Upper lobe of left lung (tissue), 6 donors: ENCODE results near the gene MN1. TPM values are rescaled to one million over a fixed set of nuclear protein-coding genes. Genes with fewer than 3 reads are reported as not detected.

ENCODE experiments used
- ATAC-seq, 2 donors: fragments of 200-7000 bp; cut with Tn5 transposase; one replicate each; pipeline ENCODE4 v1.9.1; 2022; ENCODE audit warnings: mild to moderate bottlenecking in 2 of 2, moderate library complexity in 2 of 2; ENCODE audit not compliant: low FRiP score in 2 of 2
- DNase-seq, 2 donors: peaks; one replicate each; pipeline ENCODE4 v3.0.0-alpha.2; 2019 to 2020
- H3K27ac ChIP-seq, 4 donors: fragments of 200-600 bp; sonication (generic); one replicate each; pipeline ENCODE4 v1.5.1; 2016 to 2019
- H3K27me3 ChIP-seq, 4 donors: fragments of 200-600 bp; sonication (generic); one replicate each; pipeline ENCODE4 v1.5.1; 2017 to 2019
- H3K36me3 ChIP-seq, 4 donors: fragments of 200-600 bp; sonication (generic); one replicate each; pipeline ENCODE4 v1.5.1; 2016 to 2019
- H3K4me1 ChIP-seq, 4 donors: fragments of 200-600 bp; sonication (generic); one replicate each; pipeline ENCODE4 v1.5.1; 2018 to 2019
- H3K4me3 ChIP-seq, 4 donors: fragments of 200-600 bp; sonication (generic); one replicate each; pipeline ENCODE4 v1.5.1; 2017 to 2019; ENCODE audit warnings: mild to moderate bottlenecking in 2 of 4, moderate library complexity in 1 of 4
- H3K9me3 ChIP-seq, 4 donors: fragments of 200-600 bp; sonication (generic); one replicate each; pipeline ENCODE4 v1.5.1; 2018 to 2019
- CTCF ChIP-seq, 6 experiments: fragments of 450-650 bp in 4 of 6; fragments of 200-600 bp in 2 of 6; sonication (generic) in 2 of 6; IDR thresholded peaks; one replicate each; pipeline ENCODE4 v1.5.1; 2016 to 2019; ENCODE audit warnings: antibody characterized with exemption in 6 of 6
- EP300 ChIP-seq, 4 donors: sonication (generic); formaldehyde crosslinking; IDR thresholded peaks; one replicate each; pipeline ENCODE4 v1.5.1; 2017; ENCODE audit warnings: antibody characterized with exemption in 4 of 4, control low read depth in 2 of 4
- POLR2A ChIP-seq, 4 donors: fragments of 450-650 bp; IDR thresholded peaks; one replicate each; pipeline ENCODE4 v1.5.1; 2016 to 2017; ENCODE audit warnings: antibody characterized with exemption in 4 of 4, mild to moderate bottlenecking in 2 of 4
- POLR2AphosphoS5 ChIP-seq, 2 donors: sonication (generic); formaldehyde crosslinking; IDR thresholded peaks; one replicate each; pipeline ENCODE4 v1.5.1; 2017; ENCODE audit warnings: antibody characterized with exemption in 2 of 2
- WGBS, 2 donors: methylation state at CpG; one replicate each; pipeline ENCODE4 v1.1.5; 2017 to 2018; 5-methylcytosine and 5-hydroxymethylcytosine counted together
- total RNA-seq, 6 donors: library from RNA; depleted of rRNA in 4 of 6; stranded (reverse); fragments of >200 nt in 4 of 6; gene quantifications; one replicate each; pipeline versions ENCODE4 v1.1.0 to v1.2.1, GENCODE V29; 2016 to 2021
- donor health status: DM: no; HTN: no; CAD: no; lungs with moderate emphysema.
- donor health status: DM: no; HTN: yes; CAD: no; lungs with severe emphysema.

MN1 gene
- total RNA-seq: 10 to 100 TPM in 1 of 6 donors, 1 to 10 TPM in 5; 1.0 to 17.8 (median 3.5) TPM

DNA sequence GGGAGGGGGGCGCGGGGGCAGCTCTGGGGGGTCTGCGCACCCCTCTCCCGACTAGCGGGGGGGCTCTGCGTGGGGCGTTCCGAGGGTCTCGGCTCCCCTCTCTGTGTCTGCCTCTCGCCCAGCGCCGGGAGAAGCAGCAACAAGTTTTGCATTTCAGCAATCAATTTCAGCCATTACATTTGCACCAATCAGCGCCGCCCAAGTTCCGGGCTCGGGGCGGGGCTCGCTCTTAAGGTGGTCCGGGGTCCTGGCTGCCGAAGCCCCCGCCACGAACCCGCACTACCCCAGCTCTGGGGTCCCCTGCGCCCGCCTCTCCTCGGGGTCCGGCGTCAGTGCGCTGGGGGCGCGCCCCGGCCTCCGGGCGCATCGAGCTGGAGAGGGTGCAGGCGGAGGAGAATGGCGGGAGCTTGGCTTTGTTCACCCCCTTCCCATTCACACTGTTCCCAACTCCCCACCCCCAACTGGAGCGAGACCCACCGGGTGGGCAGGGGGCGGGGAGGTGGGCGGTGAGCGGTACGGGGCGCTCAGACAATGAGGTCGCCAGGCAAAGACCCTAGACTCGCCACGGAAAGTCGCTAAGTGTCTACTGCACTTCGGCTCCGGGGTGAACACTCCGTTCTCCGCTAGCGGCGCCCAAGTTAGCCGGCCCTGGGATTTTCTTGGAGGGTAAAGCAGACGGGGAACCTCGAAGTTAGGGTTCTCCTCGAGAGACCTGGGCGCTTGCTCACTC, at the start of gene MN1:
Gene MN1 (minus strand): TSS at position 141 of the 730 bp plus-strand sequence. CDS start 1,213 bp downstream, outside the sequence.
- H3K4me1 ChIP-seq: peaks cover 26 to 56% (median 39%) of the 10 kb centered on the region in 4 donors
- ATAC-seq: peak in 1 of 2 donors; percentile 72
- peak in 1 of 2 donors; percentile 89 for DNase-seq
- no peaks in the 10 kb centered on the region for H3K9me3 ChIP-seq
- H3K27me3 ChIP-seq: peaks cover 0 to 26% (median 11%) of the 10 kb centered on the region in 4 donors
- H3K27ac ChIP-seq: peak within 1 kb of the TSS; percentile 77 to 92 (median 91)
- 0 to 5% methylated on average over 4 to 49 of the region's 59 CpGs for WGBS, 2 donors
- H3K36me3 ChIP-seq: peaks cover 0 to 6% (median 0%) of the 10 kb centered on the region in 4 donors
- peak within 1 kb of the TSS; percentile 57 to 89 (median 70) for H3K4me3 ChIP-seq
- TF ChIP-seq POLR2AphosphoS5 (IDR thresholded peaks at IDR 0.05) (peak in 1 of 2 donors; percentile 41), POLR2A (IDR thresholded peaks at IDR 0.05) (no peak)

DNA sequence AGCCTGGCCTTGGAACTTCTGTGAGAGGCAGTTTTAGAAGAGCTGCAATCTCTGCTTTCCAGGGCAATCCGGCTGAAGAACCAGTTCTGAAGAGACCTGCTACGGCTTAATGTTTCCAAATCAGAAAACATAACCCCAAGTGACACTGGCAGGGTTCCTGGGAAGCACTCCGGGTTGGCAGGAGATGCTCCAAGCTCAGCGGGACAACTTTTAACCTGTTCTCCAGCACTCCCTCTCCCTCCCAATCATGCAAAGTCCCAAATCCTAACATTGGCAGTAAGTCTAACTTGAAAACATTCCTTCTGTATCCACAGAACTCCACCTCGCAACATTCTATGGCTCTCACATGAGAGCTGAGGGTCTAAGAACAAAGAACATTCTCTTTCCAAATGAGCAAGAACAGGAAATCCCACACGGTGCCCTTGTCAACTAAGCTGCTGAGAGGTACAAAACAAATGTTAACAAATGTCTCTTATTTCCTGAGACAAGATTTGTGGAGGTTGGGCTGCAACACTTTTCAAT, 48.5 kb upstream of the MN1 start:
- H3K27me3 ChIP-seq: no peaks in the 10 kb centered on the region
- H3K4me3 ChIP-seq: no peak overlapping the region
- H3K9me3 ChIP-seq: no peaks in the 10 kb centered on the region
- ATAC-seq: peak in 1 of 2 donors; percentile 19
- peaks cover 7 to 19% (median 17%) of the 10 kb centered on the region in 4 donors for H3K4me1 ChIP-seq
- DNase-seq: peak in 1 of 2 donors; percentile 58
- peaks cover 11 to 59% (median 20%) of the 10 kb centered on the region in 4 donors for H3K36me3 ChIP-seq
- TF ChIP-seq CTCF (IDR thresholded peaks at IDR 0.05): no peak
- TF ChIP-seq POLR2A (IDR thresholded peaks at IDR 0.05): no peak
- TF ChIP-seq EP300 (IDR thresholded peaks at IDR 0.05): no peak
- TF ChIP-seq POLR2AphosphoS5 (IDR thresholded peaks at IDR 0.05): no peak
- H3K27ac ChIP-seq: peak overlapping the region in 1 of 4 donors; percentile 25
- WGBS, 2 donors: 15 to 18% methylated on average over 6 of the region's 6 CpGs

GRCh38 chr22:27848005-27848404, 46.4 kb upstream of the MN1 start:
- TF ChIP-seq EP300 (IDR thresholded peaks at IDR 0.05) (no peak), POLR2A (IDR thresholded peaks at IDR 0.05) (no peak)
- Histone ChIP-seq H3K4me3 (no peak overlapping the region), H3K9me3 (no peaks in the 10 kb centered on the region), H3K36me3 (peaks cover 5 to 41% (median 17%) of the 10 kb centered on the region in 4 donors), H3K27ac (no peak overlapping the region), H3K27me3 (no peaks in the 10 kb centered on the region), H3K4me1 (peaks cover 0 to 17% (median 10%) of the 10 kb centered on the region in 4 donors)
- ATAC-seq (no peak), DNase-seq (no peak)
- 75 to 81% methylated on average over 1 of the region's 1 CpG for WGBS, 2 donors

- ATAC-seq (no peak), DNase-seq (no peak)
- H3K4me1 ChIP-seq: peaks cover 0 to 17% (median 10%) of the 10 kb centered on the region in 4 donors
- no peaks in the 10 kb centered on the region for H3K27me3 ChIP-seq
- no peaks in the 10 kb centered on the region for H3K9me3 ChIP-seq
- H3K36me3 ChIP-seq: peaks cover 0 to 30% (median 13%) of the 10 kb centered on the region in 4 donors
- no peak overlapping the region for H3K27ac ChIP-seq
- WGBS, 2 donors: 92 to 95% methylated on average over 9 of the region's 9 CpGs
- TF ChIP-seq POLR2AphosphoS5 (IDR thresholded peaks at IDR 0.05) (no peak), POLR2A (IDR thresholded peaks at IDR 0.05) (no peak), CTCF (IDR thresholded peaks at IDR 0.05) (no peak), EP300 (IDR thresholded peaks at IDR 0.05) (no peak)
- H3K4me3 ChIP-seq: no peak overlapping the region
Measured at GRCh38 chr22:27846910-27847309, 45.4 kb upstream of the MN1 start.

- 60 to 82% methylated on average over 5 of the region's 5 CpGs for WGBS, 2 donors
- no peak for ATAC-seq
- DNase-seq: peak in 1 of 2 donors; percentile 53
Measured at GRCh38 chr22:27846248-27846757, 44.7 kb upstream of the MN1 start.

More at GRCh38 chr22:27846248-27846757, 44.7 kb upstream of the MN1 start:
- H3K27ac ChIP-seq: no peak overlapping the region
- no peaks in the 10 kb centered on the region for H3K27me3 ChIP-seq
- peaks cover 0 to 24% (median 8%) of the 10 kb centered on the region in 4 donors for H3K36me3 ChIP-seq
- H3K4me1 ChIP-seq: peaks cover 0 to 17% (median 10%) of the 10 kb centered on the region in 4 donors
- TF ChIP-seq EP300 (IDR thresholded peaks at IDR 0.05) (no peak), POLR2AphosphoS5 (IDR thresholded peaks at IDR 0.05) (no peak), CTCF (IDR thresholded peaks at IDR 0.05) (no peak), POLR2A (IDR thresholded peaks at IDR 0.05) (no peak)
- no peaks in the 10 kb centered on the region for H3K9me3 ChIP-seq
- H3K4me3 ChIP-seq: no peak overlapping the region
